ENCODE data around the gene FBL. TPM values are rescaled to one million over a fixed set of nuclear protein-coding genes. Genes with fewer than 3 reads are reported as not detected.

The FBL gene
- total RNA-seq, 2 donors from 2014 or later, result 63.7 to 88.5 TPM

DNA sequence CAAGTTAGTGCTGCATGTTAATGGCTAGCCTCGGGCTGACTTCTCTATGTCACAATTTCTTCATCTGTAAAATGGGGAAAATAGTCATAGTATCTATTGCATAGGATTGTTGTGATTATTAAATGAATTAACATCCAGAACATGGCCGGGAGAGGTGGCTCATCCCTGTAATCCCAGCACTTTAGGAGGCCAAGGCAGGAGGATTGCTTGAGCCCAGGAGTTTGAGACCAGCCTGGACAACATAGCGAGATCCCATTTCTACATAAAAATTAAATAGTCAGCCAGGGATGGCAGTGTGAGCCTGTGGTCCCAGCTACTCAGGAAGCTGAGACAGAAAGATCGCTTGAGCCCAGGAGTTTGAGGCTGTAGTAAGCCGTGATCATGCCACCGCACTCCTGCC, 21.8 kb upstream of the FBL start:
- DNase-seq (ENCODE audit: low spot score), result no peak
- H3K9me3 ChIP-seq, result no peaks in the 10 kb centered on the region
- no peak overlapping the region for H3K4me3 ChIP-seq
- H3K27ac ChIP-seq, result no peak overlapping the region
- H3K27me3 ChIP-seq, result no peaks in the 10 kb centered on the region
- TF ChIP-seq, protein P1, sequence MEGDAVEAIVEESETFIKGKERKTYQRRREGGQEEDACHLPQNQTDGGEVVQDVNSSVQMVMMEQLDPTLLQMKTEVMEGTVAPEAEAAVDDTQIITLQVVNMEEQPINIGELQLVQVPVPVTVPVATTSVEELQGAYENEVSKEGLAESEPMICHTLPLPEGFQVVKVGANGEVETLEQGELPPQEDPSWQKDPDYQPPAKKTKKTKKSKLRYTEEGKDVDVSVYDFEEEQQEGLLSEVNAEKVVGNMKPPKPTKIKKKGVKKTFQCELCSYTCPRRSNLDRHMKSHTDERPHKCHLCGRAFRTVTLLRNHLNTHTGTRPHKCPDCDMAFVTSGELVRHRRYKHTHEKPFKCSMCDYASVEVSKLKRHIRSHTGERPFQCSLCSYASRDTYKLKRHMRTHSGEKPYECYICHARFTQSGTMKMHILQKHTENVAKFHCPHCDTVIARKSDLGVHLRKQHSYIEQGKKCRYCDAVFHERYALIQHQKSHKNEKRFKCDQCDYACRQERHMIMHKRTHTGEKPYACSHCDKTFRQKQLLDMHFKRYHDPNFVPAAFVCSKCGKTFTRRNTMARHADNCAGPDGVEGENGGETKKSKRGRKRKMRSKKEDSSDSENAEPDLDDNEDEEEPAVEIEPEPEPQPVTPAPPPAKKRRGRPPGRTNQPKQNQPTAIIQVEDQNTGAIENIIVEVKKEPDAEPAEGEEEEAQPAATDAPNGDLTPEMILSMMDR (IDR thresholded peaks at IDR 0.05), result no peak
- H3K4me1 ChIP-seq, result no peaks in the 10 kb centered on the region
- no peaks in the 10 kb centered on the region for H3K36me3 ChIP-seq

DNA sequence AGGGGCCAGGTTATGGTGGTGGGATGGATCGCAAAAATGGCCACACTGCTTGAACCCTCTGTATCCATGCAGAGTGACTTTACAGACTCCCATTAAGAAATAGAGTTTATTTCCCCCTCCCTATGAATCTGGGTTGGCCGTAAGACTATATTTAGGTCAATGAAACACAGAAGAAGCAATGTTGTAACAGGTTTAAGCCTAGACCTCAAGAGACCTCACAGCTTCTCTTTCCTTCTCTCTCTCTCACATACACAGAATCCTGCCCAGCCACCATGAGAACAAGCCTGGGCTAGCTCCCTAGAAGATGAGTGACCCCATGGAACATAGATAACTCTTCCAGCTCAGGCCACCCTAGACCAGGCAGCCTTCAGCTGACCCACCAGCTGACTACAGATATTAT, 21.0 kb upstream of the FBL start:
- H3K4me3 ChIP-seq, result no peak overlapping the region
- DNase-seq (ENCODE audit: low spot score), result no peak
- H3K36me3 ChIP-seq, result no peaks in the 10 kb centered on the region
- no peak overlapping the region for H3K27ac ChIP-seq
- no peaks in the 10 kb centered on the region for H3K27me3 ChIP-seq
- H3K9me3 ChIP-seq, result no peaks in the 10 kb centered on the region
- no peaks in the 10 kb centered on the region for H3K4me1 ChIP-seq
- TF ChIP-seq, protein P1 (IDR thresholded peaks at IDR 0.05), result no peak

GRCh38 chr19:39865953-39866352, 19.8 kb upstream of the FBL start:
- DNase-seq (ENCODE audit: low spot score), result no peak
- H3K4me3 ChIP-seq, result no peak overlapping the region
- no peak overlapping the region for H3K27ac ChIP-seq
- TF ChIP-seq, protein P1 (IDR thresholded peaks at IDR 0.05), result no peak
- H3K27me3 ChIP-seq, result no peaks in the 10 kb centered on the region
- no peaks in the 10 kb centered on the region for H3K36me3 ChIP-seq
- no peaks in the 10 kb centered on the region for H3K9me3 ChIP-seq
- H3K4me1 ChIP-seq, result no peaks in the 10 kb centered on the region

GRCh38 chr19:39865186-39865585, 19.0 kb upstream of the FBL start:
- H3K4me3 ChIP-seq, result no peak overlapping the region
- H3K9me3 ChIP-seq, result no peaks in the 10 kb centered on the region
- no peaks in the 10 kb centered on the region for H3K4me1 ChIP-seq
- H3K27me3 ChIP-seq, result no peaks in the 10 kb centered on the region
- no peaks in the 10 kb centered on the region for H3K36me3 ChIP-seq
- DNase-seq (ENCODE audit: low spot score), result no peak
- TF ChIP-seq, protein P1 (IDR thresholded peaks at IDR 0.05), result no peak
- no peak overlapping the region for H3K27ac ChIP-seq

- TF ChIP-seq, protein P1 (IDR thresholded peaks at IDR 0.05), result no peak
- no peak for DNase-seq (ENCODE audit: low spot score)
- H3K27ac ChIP-seq, result no peak overlapping the region
- H3K4me3 ChIP-seq, result no peak overlapping the region
- H3K27me3 ChIP-seq, result no peaks in the 10 kb centered on the region
- H3K4me1 ChIP-seq, result no peaks in the 10 kb centered on the region
- H3K36me3 ChIP-seq, result no peaks in the 10 kb centered on the region
- no peaks in the 10 kb centered on the region for H3K9me3 ChIP-seq
Measured at GRCh38 chr19:39864118-39864517, 17.9 kb upstream of the FBL start.

DNA sequence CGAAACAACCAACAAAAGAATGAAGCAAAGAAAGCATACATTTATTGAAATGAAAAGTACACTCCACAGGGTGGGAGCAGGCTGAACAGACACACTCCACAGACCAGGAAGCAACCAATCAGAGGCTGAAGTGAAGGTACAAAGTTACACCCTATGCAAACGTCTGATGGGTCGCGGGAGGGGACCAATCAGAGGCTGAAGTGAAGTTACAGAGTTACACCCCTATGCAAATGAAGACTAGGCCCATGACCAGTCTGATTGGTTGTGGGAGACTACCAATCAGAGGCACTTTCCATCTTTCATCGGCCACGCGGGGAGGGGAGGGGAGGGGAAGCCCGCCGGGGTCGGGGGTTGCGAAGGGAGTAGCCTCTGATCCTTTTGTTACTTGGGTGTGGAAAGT, 12.4 kb upstream of the FBL start:
- no peak overlapping the region for H3K4me3 ChIP-seq
- no peaks in the 10 kb centered on the region for H3K4me1 ChIP-seq
- TF ChIP-seq, protein P1 (IDR thresholded peaks at IDR 0.05), result no peak
- H3K27me3 ChIP-seq, result no peaks in the 10 kb centered on the region
- DNase-seq (ENCODE audit: low spot score), result no peak
- H3K9me3 ChIP-seq, result no peaks in the 10 kb centered on the region
- H3K36me3 ChIP-seq, result no peaks in the 10 kb centered on the region
- H3K27ac ChIP-seq, result no peak overlapping the region
